ENCODE measurements around the gene EXTL2.
"Not testable (repeated sequence)": the region's sequence is repeated elsewhere in the genome, so short reads cannot be mapped to it uniquely, and the experiment has no call there.

The EXTL2 gene

GRCh38 chr1:100852976-100853375 lies 41.7 kb downstream of the EXTL2 start:
- no peak for DNase-seq

DNA sequence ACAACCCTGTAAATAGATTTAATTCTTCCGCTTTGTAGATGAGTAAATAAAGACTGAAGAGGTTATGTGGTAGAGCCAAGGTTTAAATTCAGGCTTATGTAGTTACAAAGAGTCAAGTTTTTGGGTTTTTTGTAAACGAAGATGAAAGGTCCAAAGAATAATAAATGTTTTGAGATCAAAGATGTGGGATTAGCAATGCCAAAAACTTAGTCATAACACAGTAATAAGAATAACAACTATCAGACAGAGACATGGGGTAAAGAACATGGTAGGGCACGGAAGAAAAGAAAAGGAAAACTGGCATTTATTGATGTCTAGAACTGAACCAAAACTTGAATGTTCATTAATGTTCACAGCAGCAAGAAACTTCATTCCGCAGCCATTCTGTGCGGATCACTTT lies 42.9 kb downstream of the EXTL2 start:
- DNase-seq, result no peak

- DNase-seq, result no peak
Observed at GRCh38 chr1:100847361-100848082, 47.1 kb downstream of the EXTL2 start.

DNA sequence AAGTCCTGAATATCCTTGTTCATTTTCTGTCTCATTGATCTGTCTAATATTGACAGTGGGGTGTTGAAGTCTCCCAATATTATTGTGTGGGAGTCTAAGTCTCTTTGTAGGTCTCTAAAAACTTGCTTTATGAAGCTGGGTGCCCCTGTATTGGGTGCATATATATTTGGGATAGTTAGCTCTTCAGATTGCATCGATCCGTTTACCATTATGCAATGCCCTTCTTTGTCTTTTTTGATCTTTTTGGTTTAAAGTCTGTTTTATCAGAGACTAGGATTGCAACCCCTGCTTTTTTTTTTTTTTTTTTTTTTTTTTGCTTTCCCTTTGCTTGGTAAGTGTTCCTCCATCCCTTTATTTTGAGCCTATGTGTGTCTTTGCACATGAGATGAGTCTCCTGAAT lies 51.5 kb downstream of the EXTL2 start:
- DNase-seq, result not testable (repeated sequence)

GRCh38 chr1:100835866-100836842 lies 58.5 kb downstream of the EXTL2 start:
- DNase-seq, result no peak

DNA sequence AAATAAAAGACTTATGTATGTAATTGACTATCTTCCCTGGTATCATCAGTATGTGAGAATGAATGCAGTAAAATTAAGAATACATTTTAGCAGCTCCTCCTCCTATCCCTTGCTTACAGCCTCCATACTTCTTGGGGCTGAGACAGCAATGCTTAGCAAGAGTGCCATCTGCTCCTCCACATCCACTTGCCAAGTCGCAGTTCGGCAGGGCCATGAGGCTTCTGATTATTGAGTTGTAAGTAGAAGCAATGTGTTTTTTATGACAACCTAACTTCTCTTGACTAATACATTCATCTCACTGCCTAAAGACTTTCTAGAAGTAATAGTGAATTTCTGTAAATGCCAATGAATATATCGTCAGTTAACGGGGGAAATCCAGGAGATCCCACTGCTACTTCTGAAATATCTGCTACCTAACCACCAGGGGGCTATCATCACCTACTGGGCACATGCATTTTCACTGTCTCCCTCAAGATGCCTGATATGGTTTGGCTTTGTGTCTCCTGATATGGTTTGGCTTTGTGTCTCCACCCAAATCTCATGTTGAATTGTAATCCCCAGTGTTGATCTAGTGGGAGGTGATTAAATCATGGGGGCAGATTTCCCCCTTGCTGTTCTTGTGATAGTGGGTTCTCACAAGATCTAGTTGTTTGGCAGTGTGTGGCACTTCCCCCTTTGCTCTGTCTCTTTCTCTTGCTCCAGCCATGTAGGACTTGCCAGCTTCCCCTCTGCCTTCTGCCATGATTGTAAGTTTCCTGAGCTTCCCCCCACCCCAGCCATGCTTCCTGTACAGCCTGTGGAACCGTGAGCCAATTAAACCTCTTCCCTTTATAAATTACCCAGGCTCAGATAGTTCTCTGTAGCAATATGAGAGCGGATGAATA lies 59.6 kb downstream of the EXTL2 start:
- DNase-seq, result no peak

DNA sequence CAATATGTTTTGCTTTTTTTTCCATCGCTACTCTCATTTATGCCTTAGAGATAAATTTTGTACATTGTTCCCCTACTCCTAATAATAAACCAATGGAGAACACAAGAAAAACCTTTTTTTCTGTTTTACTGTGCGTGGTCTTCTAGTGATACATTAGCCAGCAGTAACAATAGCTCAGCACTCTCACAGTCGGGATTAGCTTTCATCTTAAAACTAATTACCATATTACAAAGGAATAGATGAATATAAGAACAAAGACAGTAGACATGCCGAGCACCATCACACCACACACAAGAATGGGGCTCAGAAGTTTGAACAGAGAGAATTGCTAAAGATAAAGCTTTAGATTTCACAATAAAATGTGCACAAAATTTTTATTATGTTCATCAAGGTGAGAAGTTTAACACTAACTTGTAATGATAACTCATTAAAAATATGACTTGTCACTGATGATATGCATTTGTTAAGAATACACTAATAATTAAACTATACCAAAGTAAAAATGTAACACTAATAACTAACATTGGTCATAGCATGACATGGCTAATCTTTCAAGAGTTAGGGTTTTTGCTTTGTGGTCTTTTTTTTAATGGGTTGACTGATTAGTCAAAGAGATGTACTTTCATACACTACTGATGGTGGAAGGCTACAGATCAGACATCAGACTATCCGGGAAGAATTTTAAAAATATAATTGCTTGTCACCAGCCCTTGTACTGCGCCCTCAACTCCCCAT lies 61.8 kb downstream of the EXTL2 start:
- DNase-seq, result no peak

- DNase-seq, result not testable (repeated sequence)
Observed at GRCh38 chr1:100825666-100826065, 69.0 kb downstream of the EXTL2 start.
